Small intestine (tissue), 7 donors: ENCODE measurements around the gene MADD. TPM values are rescaled to one million over a fixed set of nuclear protein-coding genes. Genes with fewer than 3 reads are reported as not detected.

Experiments used
- DNase-seq, 2 donors: peaks; one replicate each; pipeline versions ENCODE4 v3.0.0 to v3.0.0-alpha.2; 2013
- FAIRE-seq: peaks from 2 replicates; lab custom pipeline; 2012; peaks lifted over from hg19 to GRCh38; lab: Jason Lieb, UNC
- H3K27ac ChIP-seq, 3 donors: one replicate each; pipeline ENCODE4 v1.5.1; 2013; ENCODE audit warnings: low read length in 2 of 3, mild to moderate bottlenecking in 2 of 3, control low read depth in 1 of 3, inconsistent platforms in 1 of 3, low read depth in 1 of 3, moderate library complexity in 1 of 3
- H3K27me3 ChIP-seq, 3 donors: one replicate each; pipeline ENCODE4 v1.6.1; 2013; ENCODE audit warnings: low read length in 3 of 3, inconsistent platforms in 1 of 3; ENCODE audit not compliant: control insufficient read depth in 3 of 3, insufficient read depth in 3 of 3
- H3K36me3 ChIP-seq, 3 donors: one replicate each; pipeline ENCODE4 v1.6.1; 2013; ENCODE audit warnings: low read length in 3 of 3, inconsistent platforms in 1 of 3, low read depth in 1 of 3, mild to moderate bottlenecking in 1 of 3, moderate library complexity in 1 of 3; ENCODE audit not compliant: control insufficient read depth in 3 of 3, insufficient read depth in 2 of 3
- H3K4me1 ChIP-seq, 3 donors: one replicate each; pipeline ENCODE4 v1.6.1; 2013; ENCODE audit warnings: low read length in 2 of 3, inconsistent platforms in 1 of 3, low read depth in 1 of 3, mild to moderate bottlenecking in 1 of 3, moderate library complexity in 1 of 3; ENCODE audit not compliant: control insufficient read depth in 3 of 3, insufficient read depth in 2 of 3
- H3K4me3 ChIP-seq, 3 donors: one replicate each; pipeline ENCODE4 v1.5.1; 2013; ENCODE audit warnings: low read length in 3 of 3, control low read depth in 1 of 3, inconsistent platforms in 1 of 3, low read depth in 1 of 3, mild to moderate bottlenecking in 1 of 3, moderate library complexity in 1 of 3
- H3K9me3 ChIP-seq, 2 donors: one replicate each; pipeline ENCODE4 v1.6.1; 2013; ENCODE audit warnings: low read depth in 1 of 2, low read length in 1 of 2; ENCODE audit not compliant: control insufficient read depth in 2 of 2, insufficient read depth in 1 of 2
- WGBS, 3 donors: extraction: QIAGEN DNeasy Blood & Tissue Kit; methylation state at CpG; one replicate each; pipeline ENCODE4 v1.1.7; 2013; 5-methylcytosine and 5-hydroxymethylcytosine counted together
- polyA plus RNA-seq, 4 donors: library from polyadenylated mRNA; stranded (reverse) in 3 of 4; unstranded in 1 of 4; fragments of 200-250 nt in 3 of 4; fragments of 120-200 nt in 1 of 4; gene quantifications; one replicate each; pipeline versions ENCODE4 v1.2.1 to v1.2.3, GENCODE V29; 2013
- donor health status: healthy with polysubstance abuse.
- donor health status: control.
- donor health status: control.
- donor health status: Bipolar disorder and iron deficiency.
- donor health status: healthy.

Gene MADD
- polyA plus RNA-seq, 4 donors: 19.2 to 45.1 (median 25.8) TPM

DNA sequence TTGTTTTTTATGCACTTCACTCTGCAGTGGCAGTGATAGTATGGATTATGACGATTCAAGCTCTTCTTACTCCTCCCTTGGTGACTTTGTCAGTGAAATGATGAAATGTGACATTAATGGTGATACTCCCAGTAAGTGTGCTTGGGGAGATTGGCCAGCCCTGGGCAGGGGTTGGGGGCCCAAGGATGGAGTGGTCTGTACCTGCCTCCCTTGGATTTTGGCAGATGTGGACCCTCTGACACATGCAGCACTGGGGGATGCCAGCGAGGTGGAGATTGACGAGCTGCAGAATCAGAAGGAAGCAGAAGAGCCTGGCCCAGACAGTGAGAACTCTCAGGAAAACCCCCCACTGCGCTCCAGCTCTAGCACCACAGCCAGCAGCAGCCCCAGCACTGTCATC, 14.2 kb downstream of the MADD start:
- no peaks in the 10 kb centered on the region for H3K9me3 ChIP-seq
- H3K27me3 ChIP-seq: no peaks in the 10 kb centered on the region
- no peaks in the 10 kb centered on the region for H3K4me1 ChIP-seq
- DNase-seq (no peak), FAIRE-seq (no peak)
- no peak overlapping the region for H3K4me3 ChIP-seq
- 95 to 97% (median 96%) methylated on average over 4 of the region's 4 CpGs for WGBS, 3 donors
- H3K27ac ChIP-seq: no peak overlapping the region
- peaks cover 45 to 88% (median 54%) of the 10 kb centered on the region in 3 donors for H3K36me3 ChIP-seq

DNA sequence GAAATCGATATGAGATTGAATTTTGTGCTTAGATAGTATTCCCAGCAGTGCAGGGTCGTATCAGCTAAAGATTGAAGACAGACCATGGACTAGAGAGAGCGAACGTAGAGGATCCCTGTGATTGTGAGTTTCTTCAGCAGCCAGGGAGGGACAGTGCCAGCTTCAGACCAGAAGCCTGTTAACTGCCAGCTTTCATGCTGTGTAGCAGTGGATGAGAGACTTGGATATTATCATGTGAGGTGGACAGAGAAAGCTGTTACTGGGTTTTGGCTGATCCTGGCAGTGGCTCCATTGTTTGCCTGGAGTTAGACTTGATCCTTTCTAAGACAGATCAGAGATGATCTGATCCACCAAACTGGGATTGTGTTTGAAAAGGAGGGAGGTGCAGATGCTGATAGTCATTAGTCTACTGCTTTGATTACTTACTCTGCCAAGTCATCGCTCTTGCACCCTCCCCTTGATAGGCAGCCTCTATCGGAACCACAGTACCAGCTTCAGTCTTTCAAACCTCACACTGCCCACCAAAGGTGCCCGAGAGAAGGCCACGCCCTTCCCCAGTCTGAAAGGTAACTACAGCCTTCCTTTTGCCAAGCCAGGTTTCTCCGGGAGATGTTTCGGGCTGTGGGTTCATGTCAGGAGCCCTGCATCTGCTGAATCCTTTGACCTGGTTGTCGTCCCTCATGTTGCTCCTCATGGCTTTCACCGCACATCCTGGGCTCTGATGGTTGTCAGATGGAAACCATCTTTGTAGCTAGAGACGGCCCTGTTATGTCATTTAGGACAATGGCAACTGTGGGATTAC, 16.2 kb downstream of the MADD start:
- 94 to 96% (median 95%) methylated on average over 13 of the region's 13 CpGs for WGBS, 3 donors
- FAIRE-seq: no peak
- no peak for DNase-seq
- Histone ChIP-seq H3K4me1 (no peaks in the 10 kb centered on the region), H3K9me3 (no peaks in the 10 kb centered on the region), H3K27me3 (no peaks in the 10 kb centered on the region), H3K27ac (no peak overlapping the region), H3K36me3 (peaks cover 57 to 94% (median 62%) of the 10 kb centered on the region in 3 donors), H3K4me3 (no peak overlapping the region)

DNA sequence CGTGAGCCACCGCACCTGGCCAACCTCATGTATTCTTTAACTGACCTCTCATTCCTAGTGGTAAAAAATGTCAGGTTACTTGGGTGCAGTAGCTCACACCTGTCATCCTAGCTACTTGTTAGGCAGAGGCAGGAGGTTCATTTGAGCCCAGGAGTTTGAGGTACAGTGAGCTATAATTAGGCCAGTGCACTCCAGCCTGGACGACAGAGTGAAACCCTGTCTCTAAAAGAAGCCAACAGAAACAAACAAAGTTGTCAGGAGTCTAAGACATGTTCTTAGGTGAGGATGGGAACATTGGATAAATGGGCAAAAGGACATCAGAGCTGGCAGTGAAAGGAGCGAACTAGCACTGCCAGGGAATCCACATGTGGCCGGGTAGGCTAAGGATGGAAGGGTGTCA, 18.1 kb downstream of the MADD start:
- Histone ChIP-seq H3K9me3 (no peaks in the 10 kb centered on the region), H3K4me3 (no peak overlapping the region), H3K4me1 (no peaks in the 10 kb centered on the region), H3K27ac (no peak overlapping the region), H3K27me3 (no peaks in the 10 kb centered on the region), H3K36me3 (peaks cover 56 to 87% (median 69%) of the 10 kb centered on the region in 3 donors)
- no peak for DNase-seq
- WGBS, 3 donors: 91 to 94% (median 93%) methylated on average over 5 of the region's 5 CpGs
- no peak for FAIRE-seq

DNA sequence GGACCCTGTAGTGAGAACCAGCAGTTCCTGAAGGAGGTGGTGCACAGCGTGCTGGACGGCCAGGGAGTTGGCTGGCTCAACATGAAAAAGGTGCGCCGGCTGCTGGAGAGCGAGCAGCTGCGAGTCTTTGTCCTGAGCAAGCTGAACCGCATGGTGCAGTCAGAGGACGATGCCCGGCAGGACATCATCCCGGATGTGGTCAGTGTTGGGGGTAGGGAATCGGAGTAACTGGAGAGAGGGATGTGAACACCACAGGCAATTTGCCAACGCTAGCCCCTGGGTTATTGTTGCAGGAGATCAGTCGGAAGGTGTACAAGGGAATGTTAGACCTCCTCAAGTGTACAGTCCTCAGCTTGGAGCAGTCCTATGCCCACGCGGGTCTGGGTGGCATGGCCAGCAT, 19.9 kb downstream of the MADD start:
- Histone ChIP-seq H3K27me3 (no peaks in the 10 kb centered on the region), H3K27ac (no peak overlapping the region), H3K9me3 (no peaks in the 10 kb centered on the region), H3K36me3 (peaks cover 50 to 83% (median 62%) of the 10 kb centered on the region in 3 donors), H3K4me3 (no peak overlapping the region), H3K4me1 (no peaks in the 10 kb centered on the region)
- no peak for FAIRE-seq
- no peak for DNase-seq
- 95 to 96% (median 96%) methylated on average over 15 of the region's 15 CpGs for WGBS, 3 donors

DNA sequence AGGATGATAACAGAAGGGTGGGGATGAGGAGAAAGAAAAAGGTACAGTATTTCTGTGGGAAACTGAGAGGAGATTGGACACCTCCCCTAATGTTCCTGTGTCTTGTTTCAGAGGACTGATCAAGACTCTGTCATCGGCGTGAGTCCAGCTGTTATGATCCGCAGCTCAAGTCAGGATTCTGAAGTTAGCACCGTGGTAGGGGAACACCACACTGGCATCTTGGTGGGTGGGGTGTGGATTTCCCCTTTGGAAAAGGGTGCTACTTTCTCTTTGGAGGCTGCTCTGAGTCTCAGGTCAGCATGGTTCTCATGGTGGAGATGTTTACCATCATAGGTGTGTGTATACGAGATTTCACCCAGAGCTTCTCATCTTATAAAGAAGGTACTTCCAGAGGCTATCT, 25.5 kb downstream of the MADD start:
- FAIRE-seq (no peak), DNase-seq (no peak)
- Histone ChIP-seq H3K4me1 (no peaks in the 10 kb centered on the region), H3K4me3 (no peak overlapping the region), H3K36me3 (peaks cover 44 to 62% (median 46%) of the 10 kb centered on the region in 3 donors), H3K27ac (no peak overlapping the region), H3K27me3 (no peaks in the 10 kb centered on the region), H3K9me3 (peaks cover 0 to 9% of the 10 kb centered on the region in 2 donors)
- WGBS, 3 donors: 86 to 97% (median 97%) methylated on average over 5 of the region's 5 CpGs

DNA sequence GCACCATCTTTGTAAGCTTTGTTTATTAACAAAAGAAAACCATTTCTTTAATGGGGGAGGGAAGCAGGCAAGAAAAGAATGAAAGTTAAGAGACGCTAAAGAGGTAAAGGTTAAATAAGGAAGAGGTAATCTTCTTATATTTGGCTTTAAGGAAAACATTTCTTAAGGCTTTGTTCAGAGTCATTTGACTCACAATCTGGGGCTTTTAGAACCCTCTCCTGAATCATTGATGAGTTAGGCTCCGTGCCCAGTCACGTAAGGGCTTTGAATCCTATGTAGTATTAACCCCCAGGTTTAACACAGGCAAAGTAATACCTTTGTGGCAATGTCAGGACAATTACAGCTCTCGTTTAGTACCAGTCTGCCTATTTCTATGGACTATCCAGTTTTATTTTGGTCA, 26.1 kb downstream of the MADD start:
- Histone ChIP-seq H3K4me1 (no peaks in the 10 kb centered on the region), H3K27ac (no peak overlapping the region), H3K27me3 (no peaks in the 10 kb centered on the region), H3K4me3 (no peak overlapping the region), H3K9me3 (peaks cover 0 to 9% of the 10 kb centered on the region in 2 donors), H3K36me3 (peaks cover 39 to 61% (median 40%) of the 10 kb centered on the region in 3 donors)
- DNase-seq (no peak), FAIRE-seq (no peak)
- WGBS, 3 donors: 91 to 96% (median 95%) methylated on average over 4 of the region's 4 CpGs

DNA sequence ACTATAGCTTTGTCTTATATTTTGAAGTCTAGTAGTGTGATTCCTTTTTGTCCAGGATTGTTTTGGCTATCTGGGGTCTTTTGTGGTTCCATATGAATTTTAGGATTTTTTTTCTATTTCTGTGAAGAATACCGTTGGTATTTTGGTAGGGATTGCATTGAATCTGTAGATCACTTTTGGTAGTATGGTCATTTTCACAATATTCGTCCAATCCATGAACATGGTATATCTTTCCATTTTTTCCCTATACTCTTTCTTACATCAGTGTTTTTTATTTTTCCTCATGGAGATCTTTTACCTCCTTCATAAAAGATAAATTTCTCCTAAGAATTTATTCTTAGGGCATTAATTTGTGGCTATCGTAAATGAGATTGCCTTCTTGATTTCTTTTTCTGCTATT, 29.1 kb downstream of the MADD start:
- Histone ChIP-seq H3K27ac (no peak overlapping the region), H3K36me3 (peaks cover 19 to 56% (median 28%) of the 10 kb centered on the region in 3 donors), H3K27me3 (no peaks in the 10 kb centered on the region), H3K9me3 (peaks cover 0 to 20% of the 10 kb centered on the region in 2 donors), H3K4me1 (no peaks in the 10 kb centered on the region), H3K4me3 (no peak overlapping the region)
- no peak for DNase-seq
- whole genome bisulfite sequencing, 3 donors: 97 to 98% (median 98%) methylated on average over 3 of the region's 3 CpGs
- FAIRE-seq: no peak

DNA sequence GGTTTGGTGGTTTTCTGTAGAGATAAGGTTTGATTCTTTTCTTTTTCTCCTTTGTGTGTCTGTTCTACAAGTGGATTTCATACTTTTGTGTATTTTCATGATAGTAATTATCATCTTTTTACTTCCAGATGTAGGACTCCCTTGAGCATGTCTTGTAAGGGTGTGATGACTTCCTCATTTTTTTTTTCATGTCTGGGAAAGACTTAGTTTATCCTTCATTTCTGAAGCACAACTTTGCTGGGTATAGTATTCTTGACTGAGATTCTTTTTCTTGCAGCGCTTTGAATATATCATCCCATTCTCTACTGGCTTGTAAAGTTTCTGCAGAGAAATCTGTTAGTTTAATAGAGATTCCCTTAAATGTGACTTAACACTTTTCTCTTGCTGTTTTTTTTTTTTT, 32.9 kb downstream of the MADD start:
- H3K27me3 ChIP-seq: no peaks in the 10 kb centered on the region
- peaks cover 0 to 20% of the 10 kb centered on the region in 2 donors for H3K9me3 ChIP-seq
- H3K4me1 ChIP-seq: no peaks in the 10 kb centered on the region
- DNase-seq (no peak), FAIRE-seq (no peak)
- H3K27ac ChIP-seq: no peak overlapping the region
- H3K4me3 ChIP-seq: no peak overlapping the region
- whole genome bisulfite sequencing, 3 donors: 92 to 100% (median 98%) methylated on average over 1 of the region's 1 CpG
- peaks cover 15 to 59% (median 16%) of the 10 kb centered on the region in 3 donors for H3K36me3 ChIP-seq
